NCI-H526 treated with DMSO at 0.1 percent for 48 hours (cell line): ENCODE data around the gene FECH.
A peak's percentile ranks its signal among the peaks of the same experiment; 100 is the strongest.

Source experiments
- DNase-seq: peaks from one replicate; lab custom pipeline; 2025; lab: John Stamatoyannopoulos, UW

FECH gene

GRCh38 chr18:57579934-57580333 is 6.6 kb downstream of the FECH start:
- DNase-seq = no peak

GRCh38 chr18:57576316-57576715 is 10.2 kb downstream of the FECH start:
- no peak for DNase-seq

GRCh38 chr18:57575542-57575941 is 11.0 kb downstream of the FECH start:
- DNase-seq = no peak

- DNase-seq = no peak
These were observed 11.6 kb downstream of the FECH start for GRCh38 chr18:57574866-57575265.

GRCh38 chr18:57570162-57570561 is 16.3 kb downstream of the FECH start:
- DNase-seq = no peak

GRCh38 chr18:57569133-57569532 is 17.4 kb downstream of the FECH start:
- DNase-seq = no peak

GRCh38 chr18:57561728-57562423 is 24.6 kb downstream of the FECH start:
- peak; percentile 23 for DNase-seq

GRCh38 chr18:57561261-57561660 is 25.2 kb downstream of the FECH start:
- no peak for DNase-seq

GRCh38 chr18:57559314-57559713 is 27.2 kb downstream of the FECH start:
- DNase-seq = no peak

GRCh38 chr18:57555134-57555533 is 31.4 kb downstream of the FECH start:
- DNase-seq = no peak

GRCh38 chr18:57550510-57550909 is 36.0 kb downstream of the FECH start:
- no peak for DNase-seq

GRCh38 chr18:57547260-57547659 is 39.2 kb downstream of the FECH start:
- no peak for DNase-seq

GRCh38 chr18:57544936-57545660 is 41.4 kb downstream of the FECH start:
- DNase-seq = no peak

GRCh38 chr18:57543560-57543959 is 42.9 kb downstream of the FECH start:
- DNase-seq = no peak

- no peak for DNase-seq
These were observed 43.6 kb downstream of the FECH start for GRCh38 chr18:57542812-57543427.

- no peak for DNase-seq
These were observed 44.4 kb downstream of the FECH start for GRCh38 chr18:57542126-57542525.

GRCh38 chr18:57539702-57540101 is 46.8 kb downstream of the FECH start:
- DNase-seq = no peak

- DNase-seq = no peak
These were observed 47.9 kb downstream of the FECH start for GRCh38 chr18:57538614-57539013.

- DNase-seq = no peak
These were observed 52.0 kb downstream of the FECH start for GRCh38 chr18:57534511-57534909.

- no peak for DNase-seq
These were observed 52.5 kb downstream of the FECH start for GRCh38 chr18:57533868-57534510.

GRCh38 chr18:57533006-57533867 is 53.3 kb downstream of the FECH start:
- no peak for DNase-seq

- DNase-seq = no peak
These were observed 57.4 kb downstream of the FECH start for GRCh38 chr18:57529151-57529550.
